NCI-H2081 treated with DMSO at 0.1 percent for 48 hours (cell line): ENCODE measurements around the gene CCL18.
"Not testable (repeated sequence)": the region's sequence is repeated elsewhere in the genome, so short reads cannot be mapped to it uniquely, and the experiment has no call there.

ENCODE experiments used
- DNase-seq: peaks from one replicate; lab custom pipeline; 2025; lab: John Stamatoyannopoulos, UW

Gene CCL18

DNA sequence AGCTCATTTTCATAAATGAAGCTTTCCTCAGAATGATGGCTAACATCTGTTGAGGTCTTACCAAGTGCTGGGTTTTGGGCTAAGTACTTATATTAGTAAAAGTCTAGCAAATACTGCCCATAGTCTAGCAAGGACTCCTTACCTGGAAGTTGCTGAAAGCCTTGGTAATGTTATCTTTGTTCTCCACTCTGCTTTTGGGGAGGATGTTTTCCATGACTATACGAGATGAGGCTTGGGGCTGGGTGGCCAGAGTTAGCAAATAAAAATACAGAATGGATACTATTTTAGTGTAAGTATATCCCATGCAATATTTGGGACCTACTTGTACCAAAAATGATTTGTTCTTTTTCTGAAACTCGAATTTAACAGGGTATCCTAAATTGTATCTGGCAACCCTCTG lies 7.7 kb downstream of the CCL18 start:
- no peak for DNase-seq

DNA sequence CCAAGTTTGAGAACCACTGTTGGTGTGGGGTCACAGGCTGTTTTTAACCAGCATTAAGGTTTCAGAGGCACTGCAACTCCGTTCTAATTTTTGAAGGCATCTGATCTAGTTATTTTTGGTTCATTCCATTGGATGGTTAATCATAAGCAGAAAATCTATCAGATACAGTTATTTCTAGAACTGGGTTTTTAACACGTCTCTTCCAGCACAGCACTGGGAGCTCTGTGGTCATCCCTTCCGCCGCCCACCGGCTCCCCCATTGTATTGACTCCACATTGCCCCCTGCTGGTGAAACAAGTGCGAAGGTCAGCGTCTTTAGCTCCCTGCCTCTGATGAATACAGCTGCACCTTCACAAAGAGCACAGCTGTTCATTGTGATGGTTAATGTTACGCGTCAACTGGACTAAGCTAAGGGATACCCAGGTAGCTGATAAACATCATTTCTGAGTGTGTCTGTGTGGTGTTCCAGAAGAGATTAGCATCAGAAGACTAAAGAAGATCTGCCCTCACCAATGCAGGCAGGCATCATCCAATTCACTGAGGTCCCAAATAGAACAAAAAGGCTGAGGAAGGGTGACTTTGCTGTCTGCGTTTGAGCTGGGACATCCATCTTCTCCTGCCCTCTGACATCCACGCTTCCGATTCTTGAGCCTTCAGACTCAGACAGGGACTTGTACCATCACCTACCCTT lies 8.5 kb downstream of the CCL18 start:
- DNase-seq: no peak

DNA sequence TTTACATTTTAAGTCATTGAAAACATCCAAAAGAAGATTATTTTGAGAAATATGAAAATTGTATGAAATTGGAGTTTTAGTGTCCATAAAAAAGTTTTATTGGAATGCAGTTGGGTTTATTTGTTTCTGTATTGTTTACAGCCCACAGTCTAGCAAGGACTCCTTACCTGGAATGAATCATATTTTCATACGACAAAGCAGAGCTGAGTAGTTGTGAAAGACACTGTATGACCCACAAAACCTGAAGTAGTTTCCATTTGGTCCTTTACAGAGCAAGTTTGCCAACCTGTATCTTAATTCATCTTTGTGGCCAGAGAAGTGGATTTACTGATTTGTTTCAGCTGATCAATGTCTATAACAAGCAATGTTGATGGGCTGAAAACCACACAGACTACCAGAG lies 10.3 kb downstream of the CCL18 start:
- no peak for DNase-seq

DNA sequence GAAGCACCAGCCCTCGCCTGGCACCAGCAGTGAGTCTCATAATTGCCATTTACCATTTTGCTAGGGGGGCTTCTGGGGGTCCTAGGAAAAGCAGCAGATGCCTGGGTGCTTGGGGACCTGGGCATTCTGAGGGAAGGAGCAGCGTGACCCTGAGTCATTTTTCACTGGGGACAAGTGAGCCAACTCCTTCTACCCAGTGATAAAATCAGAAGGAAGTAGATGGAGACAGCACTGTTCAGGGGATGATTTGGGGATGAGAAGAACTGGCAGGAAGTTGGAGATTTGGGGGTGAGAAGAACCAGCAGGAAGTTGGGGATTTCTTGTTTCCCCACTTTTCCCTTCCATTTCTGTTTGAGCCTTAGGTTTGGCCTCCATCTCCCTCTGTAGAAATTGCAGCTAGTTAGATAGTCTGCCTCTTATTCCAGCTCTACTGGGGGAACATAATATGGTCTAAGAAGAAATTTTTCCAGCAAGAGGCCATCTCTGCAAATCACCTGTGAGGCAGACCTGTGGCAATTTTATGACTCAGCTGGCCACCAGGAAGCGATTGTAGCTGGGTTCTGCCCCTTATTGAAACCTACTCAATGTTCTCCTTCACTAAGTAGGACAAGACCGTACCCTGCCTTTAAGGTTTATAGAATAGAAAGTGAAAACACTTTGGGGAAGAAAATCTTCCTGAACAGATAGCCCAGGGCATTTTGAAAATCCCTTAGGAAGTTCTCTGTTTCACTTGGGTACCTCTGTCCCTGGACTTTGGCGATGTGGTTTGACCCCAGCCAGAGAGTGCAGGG lies 17.8 kb downstream of the CCL18 start:
- not testable (repeated sequence) for DNase-seq

DNA sequence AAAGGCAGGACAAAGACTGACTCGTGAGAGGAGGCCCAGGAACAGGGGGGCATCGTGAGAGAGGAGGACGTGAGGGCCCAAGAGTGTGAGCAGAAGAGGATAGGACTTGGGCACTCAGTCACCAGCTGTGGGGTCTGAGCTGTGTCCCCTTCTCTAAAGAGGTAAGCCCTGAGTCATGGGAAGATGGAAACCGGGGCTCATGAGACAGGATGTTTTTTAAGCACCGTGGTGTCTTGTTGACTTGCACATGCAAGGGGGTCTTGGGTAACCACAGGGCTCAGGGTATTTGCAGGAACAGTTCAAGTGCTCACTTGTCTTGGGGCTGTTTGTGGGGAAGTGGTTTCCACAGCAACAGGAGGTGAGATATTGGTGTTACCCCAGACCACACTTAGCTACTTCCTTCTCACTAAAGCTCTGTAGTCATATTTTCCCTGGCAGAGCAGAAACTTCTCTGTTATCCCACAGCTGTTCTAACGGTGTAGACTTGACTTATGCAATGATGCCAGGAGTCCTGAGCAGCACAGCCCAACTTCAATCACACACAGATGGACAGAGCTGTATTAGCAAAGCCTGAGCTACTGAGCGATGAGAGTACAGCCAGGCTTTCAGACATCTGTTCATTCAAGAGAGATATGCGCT lies 18.5 kb downstream of the CCL18 start:
- DNase-seq: not testable (repeated sequence)

DNA sequence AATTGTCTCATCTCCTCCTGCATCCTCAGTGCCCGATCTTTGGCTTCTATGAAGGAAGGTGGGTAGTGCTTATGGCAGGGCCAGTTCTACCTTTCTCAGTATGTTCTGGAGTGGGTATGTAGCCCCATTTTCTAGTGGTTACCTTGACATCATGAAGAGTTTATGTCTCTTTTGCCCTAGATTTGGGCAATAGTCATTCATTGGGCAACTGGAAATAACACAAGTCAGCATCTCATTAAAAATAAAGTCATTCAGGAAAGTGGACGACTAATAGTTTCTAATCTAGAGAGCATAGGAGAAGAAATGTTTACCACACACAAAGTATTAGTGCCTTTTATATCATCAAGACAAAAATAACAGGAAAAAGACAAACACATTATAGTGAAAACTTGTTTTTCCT lies 19.6 kb downstream of the CCL18 start:
- DNase-seq: not testable (repeated sequence)

DNA sequence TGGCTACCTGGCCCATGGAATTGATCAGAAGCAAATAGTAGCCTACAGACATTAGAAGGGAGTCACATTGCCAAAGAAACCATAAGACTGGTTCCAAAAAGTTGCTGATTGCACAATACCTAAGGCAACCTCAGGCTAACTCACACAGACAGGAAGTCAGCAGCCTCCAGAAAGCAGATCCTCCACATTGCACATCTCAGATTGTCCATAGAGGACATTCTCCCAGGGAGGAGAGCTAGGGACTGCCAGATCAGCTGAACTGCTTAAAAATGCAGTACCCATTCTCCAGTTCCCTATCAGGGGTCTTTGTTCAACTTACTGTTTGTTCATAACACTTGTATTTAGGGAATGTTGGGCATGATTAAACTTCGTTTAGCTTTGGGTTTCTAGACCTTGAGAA lies 21.7 kb downstream of the CCL18 start:
- no peak for DNase-seq

DNA sequence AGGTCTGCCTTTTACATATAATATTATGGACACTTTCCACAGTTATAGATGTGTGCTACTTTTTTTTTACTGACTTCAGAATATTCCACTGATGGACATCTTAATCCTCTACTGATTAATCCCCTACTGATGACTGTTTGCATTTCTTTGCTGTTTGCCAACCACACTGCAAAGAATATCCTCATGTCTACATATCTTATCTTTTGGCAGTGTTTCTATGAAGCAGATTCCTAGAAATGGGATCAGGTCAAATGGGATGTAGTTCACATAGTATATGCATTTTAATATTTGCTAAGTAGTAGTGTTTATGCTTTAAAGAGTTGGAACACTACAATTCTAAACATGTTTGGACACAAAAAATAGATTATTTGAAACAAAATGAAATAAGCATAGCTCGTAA lies 22.7 kb downstream of the CCL18 start:
- DNase-seq: no peak

DNA sequence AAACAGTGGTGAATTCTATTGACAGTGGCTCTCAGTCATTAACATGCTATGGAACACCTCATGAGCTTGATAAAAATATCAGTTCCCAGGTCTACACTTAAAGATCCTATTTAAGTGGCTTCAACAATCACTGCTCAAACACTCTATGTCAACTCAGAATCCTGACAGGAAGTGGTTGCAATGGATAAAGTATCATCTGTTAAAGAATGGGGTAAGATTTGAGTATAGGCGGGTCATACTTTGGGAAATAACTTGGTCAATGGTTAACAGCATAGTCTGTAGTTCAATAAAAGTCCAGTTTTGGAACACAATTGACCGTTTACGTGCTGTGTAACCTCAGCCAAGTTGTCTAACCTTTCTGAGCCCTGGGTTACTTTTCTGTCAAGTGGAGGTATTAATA lies 23.4 kb downstream of the CCL18 start:
- not testable (repeated sequence) for DNase-seq

DNA sequence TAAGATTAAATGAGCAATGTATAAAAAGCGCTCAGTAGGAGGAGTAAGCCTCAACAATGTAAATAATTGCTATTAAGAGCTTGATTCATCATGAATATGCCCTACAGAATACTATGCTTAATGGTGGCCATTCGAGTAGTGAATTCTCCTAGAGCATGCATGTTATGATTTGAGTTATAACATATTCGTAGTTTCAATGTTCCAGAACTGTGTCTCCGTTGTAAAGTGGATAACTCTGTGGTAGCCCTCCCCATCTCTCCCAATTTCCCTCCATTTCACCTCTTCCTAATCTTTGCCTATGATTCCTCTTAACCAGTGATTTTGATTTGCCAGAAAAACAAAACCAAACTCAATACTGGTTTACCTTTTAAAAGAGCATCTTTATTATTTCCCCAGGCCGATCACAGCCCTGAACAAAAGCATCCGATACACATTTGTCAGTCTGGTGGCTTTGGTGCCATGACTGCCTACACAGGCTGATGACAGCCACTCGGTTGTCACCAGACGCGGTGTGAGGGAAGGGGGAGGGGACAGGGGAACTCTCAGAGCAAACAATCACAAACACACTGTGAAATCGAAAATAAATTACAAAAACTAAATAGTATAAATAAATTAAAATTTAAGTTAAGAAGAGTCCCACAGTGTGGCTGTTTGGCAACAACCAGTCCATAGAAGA lies 24.0 kb downstream of the CCL18 start:
- DNase-seq: not testable (repeated sequence)

DNA sequence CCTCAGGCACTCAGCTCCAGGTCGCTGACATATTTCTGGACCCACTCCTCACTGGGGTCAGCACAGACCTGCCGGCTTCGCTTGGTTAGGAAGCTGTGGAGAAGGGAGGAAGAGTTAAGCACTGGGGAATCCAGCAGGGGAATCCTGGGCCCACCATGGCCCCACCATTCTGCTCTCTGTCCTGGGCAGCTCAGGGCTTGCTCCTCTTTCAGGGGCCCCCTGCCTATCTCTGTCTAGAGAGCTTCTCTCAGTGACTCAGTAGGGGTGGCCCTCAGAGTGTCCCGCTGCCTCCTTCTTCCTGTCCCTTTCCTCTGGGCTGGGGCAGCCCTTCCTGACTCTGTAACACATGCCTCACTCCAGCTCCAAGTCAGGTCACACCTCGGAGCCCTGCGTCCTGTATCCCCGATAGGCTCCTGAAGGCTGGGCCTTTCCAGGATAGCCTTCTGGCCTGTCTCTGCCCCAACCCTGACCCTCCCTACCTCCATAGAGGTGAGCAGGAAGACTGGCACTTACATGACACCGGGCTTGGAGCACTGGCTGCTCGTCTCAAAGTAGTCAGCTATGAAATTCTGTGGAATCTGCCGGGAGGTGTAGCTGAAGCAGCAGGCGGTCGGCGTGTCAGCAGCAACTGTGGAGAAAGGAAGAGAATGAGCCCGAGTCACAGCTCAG lies 24.7 kb downstream of the CCL18 start:
- DNase-seq: no peak

DNA sequence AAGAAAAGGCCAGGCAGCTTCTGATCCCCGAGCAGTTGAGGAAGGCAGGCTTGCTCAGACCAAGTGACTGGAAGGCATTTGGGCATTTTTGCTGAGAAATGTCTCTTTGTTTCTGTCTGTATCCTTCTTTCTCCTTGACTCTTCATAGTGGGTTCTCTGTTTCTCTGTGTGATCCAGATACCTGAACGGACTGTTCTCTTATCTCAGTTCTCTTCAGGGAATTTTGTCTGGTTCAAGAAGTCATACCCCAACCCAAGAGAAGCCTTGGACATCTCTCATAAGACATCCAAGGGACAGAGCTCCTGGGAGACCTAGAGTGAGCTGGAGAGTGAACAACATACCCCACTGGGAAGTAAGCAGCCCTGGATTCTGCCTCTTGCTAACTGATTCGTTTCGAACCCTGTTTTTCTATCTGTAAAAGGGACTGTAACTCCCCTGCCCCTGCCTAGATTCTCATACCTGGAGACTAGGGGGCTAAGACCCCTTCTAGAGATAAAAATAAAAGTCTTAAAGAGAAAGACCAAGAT lies 25.3 kb downstream of the CCL18 start:
- DNase-seq: no peak

DNA sequence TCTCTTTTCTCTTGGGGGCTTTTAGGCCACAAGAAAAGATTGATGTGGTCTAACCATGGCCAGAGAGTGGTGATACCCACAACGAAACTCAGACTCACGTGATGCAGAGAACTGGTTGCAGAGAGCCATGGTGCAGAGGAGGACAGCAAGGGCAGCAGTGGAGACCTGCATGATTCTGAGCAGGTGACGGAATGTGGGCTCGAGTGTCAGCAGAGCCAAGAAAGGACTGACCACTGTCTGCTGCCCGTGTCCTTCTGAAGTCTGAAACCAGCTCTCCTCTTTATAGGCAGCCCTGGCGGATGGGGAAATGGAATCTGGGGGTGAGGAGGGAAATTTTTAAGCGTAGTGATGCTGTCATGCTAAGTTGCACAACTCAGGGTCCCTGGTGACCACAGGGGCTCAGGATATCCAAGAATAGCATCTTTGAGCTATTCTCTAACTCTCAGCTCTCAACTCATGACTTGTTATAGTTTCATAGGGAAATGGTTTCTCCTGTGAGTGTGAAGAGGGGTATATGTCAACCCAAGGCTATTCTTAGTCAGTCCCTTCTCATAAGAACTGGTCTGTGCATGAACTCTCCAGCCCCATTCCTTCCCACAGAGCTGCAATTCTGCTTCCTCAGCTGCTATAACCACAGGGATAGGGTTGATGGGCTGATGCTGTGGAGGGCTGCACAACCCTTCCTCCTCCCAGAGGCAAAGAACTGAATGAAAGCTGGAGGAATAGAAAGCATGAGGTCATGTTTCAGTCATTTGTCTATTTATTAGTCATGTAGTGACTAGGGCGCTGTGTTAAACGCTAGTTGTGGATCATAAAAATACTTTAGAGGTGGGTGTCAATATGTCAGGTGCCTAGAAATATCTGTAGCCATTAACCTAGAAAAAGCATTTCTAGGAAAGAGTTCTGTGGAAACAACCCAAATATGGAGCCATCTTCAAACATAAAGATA lies 26.1 kb downstream of the CCL18 start, which contains the start of gene CCL3:
CCL3 (minus strand) TSS at position 256 of the 949 bp plus-strand sequence; CDS start at position 171, 85 bp downstream.
- no peak for DNase-seq

DNA sequence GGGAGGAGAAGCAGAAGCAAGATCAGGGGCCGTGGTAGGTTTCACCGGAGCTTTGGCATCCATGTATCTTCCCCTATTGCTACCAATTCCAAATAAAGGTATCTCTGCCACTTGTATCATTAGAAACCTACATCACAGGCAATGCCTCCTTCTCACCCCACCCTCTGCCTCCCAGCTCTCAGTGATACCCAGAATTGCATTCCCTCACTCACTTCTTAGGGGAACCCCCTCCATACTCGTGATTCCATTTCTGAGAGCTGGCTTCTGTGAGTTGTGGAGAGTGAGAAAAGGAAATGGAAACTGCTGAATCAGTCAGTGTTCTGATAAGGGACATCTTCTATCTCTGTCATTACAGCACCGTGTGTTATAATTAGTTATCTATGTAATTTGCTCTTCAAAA lies 28.2 kb downstream of the CCL18 start:
- DNase-seq: no peak

DNA sequence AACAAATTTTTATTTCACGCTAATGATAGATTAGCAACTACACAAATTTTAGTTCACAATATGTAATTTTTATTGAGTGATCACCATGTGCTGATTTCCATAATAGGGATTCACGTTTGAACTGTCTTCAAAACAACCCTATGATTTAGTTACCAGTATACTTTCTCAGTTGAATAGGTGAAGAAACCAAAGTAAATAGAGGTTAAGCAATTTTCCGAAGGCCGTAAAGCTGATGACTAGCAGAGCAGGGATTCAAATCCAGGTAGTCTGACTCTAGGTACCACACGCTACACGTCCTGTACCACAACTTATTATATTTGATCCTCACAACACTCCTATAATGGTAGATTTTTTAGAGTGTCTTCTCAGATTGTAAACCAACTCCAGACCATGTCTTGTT lies 28.6 kb downstream of the CCL18 start:
- not testable (repeated sequence) for DNase-seq

DNA sequence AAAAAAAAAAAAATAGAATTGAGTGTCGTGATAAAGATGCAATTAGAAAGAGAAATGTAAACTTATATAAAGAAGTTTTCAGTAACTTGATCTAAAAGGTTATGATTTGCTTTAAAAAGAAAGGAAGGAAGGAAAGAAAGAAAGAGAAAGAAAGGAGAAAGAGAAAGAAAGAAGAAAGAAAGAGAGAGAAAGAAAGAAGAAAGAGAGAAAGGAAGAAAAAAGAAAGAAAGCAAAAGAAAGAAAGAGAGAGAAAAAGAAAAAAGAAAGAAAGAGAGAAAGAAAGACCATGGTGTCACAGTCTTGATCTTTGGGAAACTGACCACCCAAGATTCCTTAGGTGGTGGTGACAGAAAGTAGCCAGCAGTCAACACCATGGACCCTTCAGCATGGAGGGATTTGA lies 30.2 kb downstream of the CCL18 start:
- DNase-seq: no peak

DNA sequence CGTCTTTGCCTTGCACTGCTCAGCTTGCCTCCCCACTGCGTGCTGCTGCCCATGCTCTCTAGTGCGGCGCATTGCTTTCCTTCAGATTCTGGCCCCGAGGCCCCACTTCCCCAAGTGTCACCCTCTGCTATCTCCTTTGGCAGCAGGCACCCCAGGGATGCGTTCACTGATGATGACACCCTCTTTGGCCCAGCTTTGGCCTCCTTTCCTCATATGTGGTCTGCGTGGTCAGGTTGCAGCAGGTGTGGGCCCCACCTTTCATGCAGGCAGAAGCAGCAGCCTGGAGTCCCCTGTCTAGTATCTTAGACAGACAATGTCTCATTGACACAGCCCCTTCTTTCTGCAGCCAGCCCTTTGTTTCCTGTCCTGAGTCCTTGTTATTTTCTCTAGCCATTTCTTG lies 30.7 kb downstream of the CCL18 start:
- DNase-seq: no peak

DNA sequence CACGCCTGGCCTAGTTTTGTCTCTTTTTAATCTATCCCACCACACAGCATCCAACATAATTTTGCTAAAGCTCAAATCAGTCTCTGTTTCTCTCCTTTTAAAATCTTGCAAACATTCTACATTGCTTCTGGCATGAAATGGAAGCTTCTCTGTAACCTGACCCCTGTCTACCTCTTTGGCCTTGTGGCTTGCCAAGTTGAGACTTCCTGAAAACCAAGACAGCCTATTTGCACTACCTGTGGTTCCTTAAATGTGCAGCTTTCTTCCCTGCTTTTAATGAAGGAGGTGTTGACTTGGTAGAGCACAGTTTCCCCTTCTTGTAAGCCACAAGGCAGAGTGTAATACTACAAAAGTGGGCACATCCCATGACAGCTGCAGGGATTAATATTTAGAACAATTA lies 31.9 kb downstream of the CCL18 start:
- DNase-seq: no peak

DNA sequence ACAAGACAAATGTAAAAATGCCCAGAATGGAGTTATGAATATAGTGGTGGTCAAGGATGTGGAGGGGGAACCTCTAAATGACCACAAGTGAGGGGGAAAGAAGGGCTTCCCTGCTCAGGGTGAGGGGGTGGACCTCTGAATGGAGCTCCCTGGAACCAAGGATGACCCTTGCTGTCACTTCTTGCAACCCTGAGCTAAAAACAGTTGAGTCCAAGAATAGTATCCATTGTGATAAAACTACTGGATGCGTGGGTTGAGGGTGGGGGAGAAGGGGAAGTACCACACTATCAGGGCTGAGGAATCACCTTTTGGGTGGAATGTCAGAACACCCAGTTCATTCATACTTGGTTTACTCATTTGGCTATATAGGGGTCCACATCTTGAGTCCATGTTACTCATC lies 34.9 kb downstream of the CCL18 start:
- DNase-seq: not testable (repeated sequence)

DNA sequence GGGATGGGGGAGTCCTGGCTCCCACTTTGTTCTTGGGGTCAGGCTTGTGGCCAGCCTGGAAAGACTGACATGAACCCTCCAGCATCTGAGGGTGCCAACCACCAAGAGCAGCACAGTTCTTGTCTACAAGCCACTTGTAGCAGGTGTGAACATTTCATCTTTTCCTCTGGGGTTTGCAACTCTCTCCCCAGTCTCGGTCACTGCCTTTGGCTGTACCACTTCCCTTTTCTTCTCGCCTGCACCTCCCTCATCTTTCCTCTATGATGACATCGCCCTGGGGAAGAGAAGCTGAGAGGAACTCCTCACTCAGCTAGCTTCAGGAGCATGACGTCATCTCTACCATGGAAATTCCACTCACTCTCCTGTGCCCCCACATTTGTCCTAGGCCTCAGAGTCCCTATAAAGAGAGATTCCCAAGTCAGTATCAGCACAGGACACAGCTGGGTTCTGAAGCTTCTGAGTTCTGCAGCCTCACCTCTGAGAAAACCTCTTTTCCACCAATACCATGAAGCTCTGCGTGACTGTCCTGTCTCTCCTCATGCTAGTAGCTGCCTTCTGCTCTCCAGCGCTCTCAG lies 39.4 kb downstream of the CCL18 start, which contains the start of gene CCL4:
CCL4 (plus strand) TSS at position 427 of the 575 bp plus-strand sequence; CDS start at position 506, 79 bp downstream.
- DNase-seq: not testable (repeated sequence)
